ENCODE measurements around the gene MALAT1.
"Not testable (repeated sequence)": the region's sequence is repeated elsewhere in the genome, so short reads cannot be mapped to it uniquely, and the experiment has no call there.

MALAT1 gene

GRCh38 chr11:65498977-65499712 is at the start of gene MALAT1:
Gene MALAT1, plus strand, starts transcription at chr11:65499045.
- no peaks in the 10 kb centered on the region for H3K27me3 Mint-ChIP-seq
- H3K4me1 Mint-ChIP-seq, result peaks cover 33% of the 10 kb centered on the region
- no peak within 1 kb of the TSS for H3K4me3 Mint-ChIP-seq
- H3K9me3 Mint-ChIP-seq, result no peaks in the 10 kb centered on the region
- DNase-seq, result peak; percentile 91 to 94
- H3K27ac Mint-ChIP-seq, result no peak within 1 kb of the TSS
- no peak for ATAC-seq

GRCh38 chr11:65451301-65451700 is 47.5 kb upstream of the MALAT1 start:
- not testable (repeated sequence) for H3K27me3 Mint-ChIP-seq, DNase-seq, ATAC-seq, H3K4me3 Mint-ChIP-seq, H3K27ac Mint-ChIP-seq, H3K9me3 Mint-ChIP-seq
- H3K4me1 Mint-ChIP-seq, result peaks cover 66% of the 10 kb centered on the region

- not testable (repeated sequence) for DNase-seq, H3K4me3 Mint-ChIP-seq, H3K9me3 Mint-ChIP-seq, ATAC-seq, H3K27ac Mint-ChIP-seq, H3K27me3 Mint-ChIP-seq
- H3K4me1 Mint-ChIP-seq, result peaks cover 59% of the 10 kb centered on the region
Observed at GRCh38 chr11:65452259-65452658, 46.6 kb upstream of the MALAT1 start.

GRCh38 chr11:65452806-65453490 is 45.9 kb upstream of the MALAT1 start:
- Mint-ChIP-seq H3K27ac (no peak overlapping the region), H3K9me3 (peaks cover 0 to 9% of the 10 kb centered on the region in 2 donors), H3K4me3 (peak overlapping the region in 1 of 2 donors; percentile 6), H3K4me1 (peaks cover 54% of the 10 kb centered on the region), H3K27me3 (no peaks in the 10 kb centered on the region)
- no peak for ATAC-seq
- no peak for DNase-seq

GRCh38 chr11:65454311-65454695 is 44.5 kb upstream of the MALAT1 start:
- H3K4me1 Mint-ChIP-seq, result peaks cover 42% of the 10 kb centered on the region
- H3K27ac Mint-ChIP-seq, result peak overlapping the region in 1 of 2 donors; percentile 95
- no peak for DNase-seq
- no peak for ATAC-seq
- peak overlapping the region; percentile 96 to 99 for H3K4me3 Mint-ChIP-seq
- H3K9me3 Mint-ChIP-seq, result peaks cover 0 to 9% of the 10 kb centered on the region in 2 donors
- H3K27me3 Mint-ChIP-seq, result no peaks in the 10 kb centered on the region

- H3K4me1 Mint-ChIP-seq, result peaks cover 46% of the 10 kb centered on the region
- H3K27ac Mint-ChIP-seq, result peak overlapping the region; percentile 79 to 95
- H3K4me3 Mint-ChIP-seq, result peak overlapping the region; percentile 96 to 99
- H3K27me3 Mint-ChIP-seq, result no peaks in the 10 kb centered on the region
- peak; percentile 96 for ATAC-seq
- peaks cover 0 to 9% of the 10 kb centered on the region in 2 donors for H3K9me3 Mint-ChIP-seq
- DNase-seq, result peak; percentile 78 to 79
Observed at GRCh38 chr11:65454696-65455456, 44.0 kb upstream of the MALAT1 start.

GRCh38 chr11:65456418-65456817 is 42.4 kb upstream of the MALAT1 start:
- no peak overlapping the region for H3K27ac Mint-ChIP-seq
- peak overlapping the region; percentile 62 to 99 for H3K4me3 Mint-ChIP-seq
- DNase-seq (no peak), ATAC-seq (no peak)
- peaks cover 46% of the 10 kb centered on the region for H3K4me1 Mint-ChIP-seq
- H3K9me3 Mint-ChIP-seq, result no peaks in the 10 kb centered on the region
- no peaks in the 10 kb centered on the region for H3K27me3 Mint-ChIP-seq

- H3K27me3 Mint-ChIP-seq, result no peaks in the 10 kb centered on the region
- ATAC-seq, result no peak
Observed at GRCh38 chr11:65459552-65459951, 39.3 kb upstream of the MALAT1 start.

GRCh38 chr11:65465471-65465870 is 33.4 kb upstream of the MALAT1 start:
- not testable (repeated sequence) for H3K4me3 Mint-ChIP-seq, ATAC-seq, H3K27ac Mint-ChIP-seq, H3K27me3 Mint-ChIP-seq, H3K9me3 Mint-ChIP-seq, DNase-seq
- peaks cover 11% of the 10 kb centered on the region for H3K4me1 Mint-ChIP-seq

More at GRCh38 chr11:65459552-65459951, 39.3 kb upstream of the MALAT1 start:
- no peak for DNase-seq
- peaks cover 25% of the 10 kb centered on the region for H3K4me1 Mint-ChIP-seq
- H3K9me3 Mint-ChIP-seq, result no peaks in the 10 kb centered on the region
- H3K27ac Mint-ChIP-seq, result no peak overlapping the region
- no peak overlapping the region for H3K4me3 Mint-ChIP-seq

GRCh38 chr11:65467306-65467705 is 31.5 kb upstream of the MALAT1 start:
- ATAC-seq, H3K9me3 Mint-ChIP-seq, H3K27me3 Mint-ChIP-seq, H3K4me3 Mint-ChIP-seq, DNase-seq, H3K27ac Mint-ChIP-seq: not testable (repeated sequence)
- peaks cover 28% of the 10 kb centered on the region for H3K4me1 Mint-ChIP-seq

- Mint-ChIP-seq H3K4me3 (peak overlapping the region in 1 of 2 donors; percentile 9), H3K27ac (no peak overlapping the region), H3K27me3 (no peaks in the 10 kb centered on the region), H3K4me1 (peaks cover 28% of the 10 kb centered on the region), H3K9me3 (no peaks in the 10 kb centered on the region)
- peak; percentile 74 for ATAC-seq
- DNase-seq, result peak; percentile 42 to 80
Observed at GRCh38 chr11:65468874-65469333, 29.9 kb upstream of the MALAT1 start.

- Mint-ChIP-seq H3K27ac (peak overlapping the region; percentile 54 to 99), H3K27me3 (no peaks in the 10 kb centered on the region), H3K4me1 (peaks cover 31% of the 10 kb centered on the region), H3K9me3 (no peaks in the 10 kb centered on the region), H3K4me3 (no peak overlapping the region)
- no peak for ATAC-seq
- no peak for DNase-seq
Observed at GRCh38 chr11:65470433-65471049, 28.3 kb upstream of the MALAT1 start.

GRCh38 chr11:65471447-65471891 is 27.4 kb upstream of the MALAT1 start:
- peak in 1 of 2 donors; percentile 34 for DNase-seq
- H3K27me3 Mint-ChIP-seq, result no peaks in the 10 kb centered on the region
- peak; percentile 35 for ATAC-seq
- H3K9me3 Mint-ChIP-seq, result no peaks in the 10 kb centered on the region
- H3K4me1 Mint-ChIP-seq, result peaks cover 41% of the 10 kb centered on the region
- H3K4me3 Mint-ChIP-seq, result peak overlapping the region; percentile 79 to 85
- H3K27ac Mint-ChIP-seq, result peak overlapping the region; percentile 99

GRCh38 chr11:65472588-65473277 is 26.1 kb upstream of the MALAT1 start:
- Mint-ChIP-seq H3K4me1 (peaks cover 48% of the 10 kb centered on the region), H3K4me3 (peak overlapping the region; percentile 33 to 79), H3K27ac (peak overlapping the region; percentile 99)
- not testable (repeated sequence) for H3K9me3 Mint-ChIP-seq, H3K27me3 Mint-ChIP-seq, DNase-seq, ATAC-seq
